ENCODE measurements around the gene WSB1.
"Not testable (repeated sequence)": the region's sequence is repeated elsewhere in the genome, so short reads cannot be mapped to it uniquely, and the experiment has no call there.

The WSB1 gene

GRCh38 chr17:27293898-27294688, at the start of gene WSB1:
Gene WSB1, plus strand, starts transcription at chr17:27294114. Its CDS starts 282 bp downstream, at chr17:27294396.
- peak; percentile 86 for DNase-seq

GRCh38 chr17:27244491-27245223, 49.3 kb upstream of the WSB1 start:
- DNase-seq = peak; percentile 91

DNA sequence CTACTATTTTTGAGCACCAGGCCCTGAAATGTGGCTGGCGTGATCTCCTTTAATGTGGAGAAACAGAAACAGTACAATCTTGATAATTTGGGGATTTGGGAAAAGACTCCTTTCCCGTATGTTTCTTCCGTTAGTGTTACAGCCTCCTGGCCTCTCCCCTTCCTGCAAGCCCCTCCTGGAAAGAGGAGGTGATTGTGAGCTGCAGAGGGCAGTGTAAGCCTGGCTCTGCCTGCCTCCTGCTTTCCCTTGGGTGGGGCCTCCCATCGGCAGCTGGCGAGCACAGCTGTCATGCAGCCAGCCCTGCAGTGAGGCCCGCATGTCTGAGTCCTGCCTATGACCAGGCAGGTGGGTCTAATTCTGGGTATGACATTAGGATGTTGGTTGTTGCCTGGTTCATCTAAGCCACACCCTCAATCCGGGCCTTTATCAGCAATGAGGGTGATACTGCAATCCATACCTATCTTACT, 48.7 kb upstream of the WSB1 start:
- DNase-seq = peak; percentile 82

DNA sequence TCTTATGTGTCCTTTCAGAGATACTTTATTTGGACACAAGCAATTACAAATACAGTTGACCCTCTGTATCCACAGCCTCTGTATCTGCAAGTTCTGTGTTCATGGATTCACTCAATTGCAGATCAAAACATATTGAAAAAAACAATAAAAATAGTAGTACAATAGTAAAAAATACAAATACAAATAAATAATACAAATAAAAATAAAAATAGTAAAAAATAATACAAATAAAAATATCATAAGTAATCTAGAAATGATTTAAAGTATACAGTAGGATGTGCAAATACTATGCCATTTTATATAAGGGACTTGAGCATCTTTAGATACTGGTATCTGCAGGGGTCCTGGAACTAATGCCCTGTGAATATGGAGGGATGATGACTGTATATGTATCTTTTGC, 47.4 kb upstream of the WSB1 start:
- DNase-seq = no peak

- DNase-seq = peak; percentile 39
Observed at GRCh38 chr17:27247071-27247957, 46.6 kb upstream of the WSB1 start.

DNA sequence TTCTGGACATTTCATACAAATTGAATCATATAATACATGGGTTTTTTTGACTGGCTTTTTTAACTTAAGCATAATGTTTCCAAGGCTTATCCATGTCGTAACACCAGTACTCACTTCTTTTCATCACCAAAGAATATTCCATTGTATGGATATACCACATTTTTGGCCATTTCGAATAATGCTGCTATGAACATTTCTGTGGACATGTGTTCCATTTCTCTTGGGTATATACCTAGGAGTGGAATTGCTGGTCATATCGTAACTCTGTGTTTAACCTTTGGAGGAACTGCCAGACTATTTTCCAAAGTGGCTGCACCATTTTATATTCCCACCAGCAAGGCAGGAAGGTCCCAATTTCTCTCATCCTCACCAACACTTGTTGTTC, 46.0 kb upstream of the WSB1 start:
- DNase-seq = no peak

- not testable (repeated sequence) for DNase-seq
Observed at GRCh38 chr17:27250791-27251190, 43.1 kb upstream of the WSB1 start.

- DNase-seq = not testable (repeated sequence)
Observed at GRCh38 chr17:27254802-27255201, 39.1 kb upstream of the WSB1 start.

- DNase-seq = peak; percentile 34
Observed at GRCh38 chr17:27256225-27257030, 37.5 kb upstream of the WSB1 start.

GRCh38 chr17:27257031-27257357, 36.9 kb upstream of the WSB1 start:
- DNase-seq = no peak

- DNase-seq = no peak
Observed at GRCh38 chr17:27259356-27259755, 34.6 kb upstream of the WSB1 start.

DNA sequence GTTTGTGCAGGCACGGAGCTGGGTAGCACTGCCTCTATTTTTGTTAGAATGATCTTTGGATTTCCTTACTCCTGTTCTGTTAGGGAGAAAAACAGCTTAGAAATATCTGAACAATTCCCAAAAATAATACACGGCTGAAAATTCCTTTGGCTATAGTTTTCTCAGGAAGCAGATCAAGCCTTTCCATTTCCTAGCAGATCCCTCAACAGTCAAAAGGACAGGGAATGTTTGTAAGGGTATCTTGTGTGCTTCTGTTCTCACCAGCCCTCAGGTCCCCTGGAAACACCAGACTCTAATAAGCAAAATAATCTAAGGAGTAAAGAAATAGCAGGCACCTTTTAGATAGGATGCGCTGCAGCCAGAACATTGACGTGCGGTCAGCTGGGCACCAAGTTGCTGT, 30.5 kb upstream of the WSB1 start:
- no peak for DNase-seq

DNA sequence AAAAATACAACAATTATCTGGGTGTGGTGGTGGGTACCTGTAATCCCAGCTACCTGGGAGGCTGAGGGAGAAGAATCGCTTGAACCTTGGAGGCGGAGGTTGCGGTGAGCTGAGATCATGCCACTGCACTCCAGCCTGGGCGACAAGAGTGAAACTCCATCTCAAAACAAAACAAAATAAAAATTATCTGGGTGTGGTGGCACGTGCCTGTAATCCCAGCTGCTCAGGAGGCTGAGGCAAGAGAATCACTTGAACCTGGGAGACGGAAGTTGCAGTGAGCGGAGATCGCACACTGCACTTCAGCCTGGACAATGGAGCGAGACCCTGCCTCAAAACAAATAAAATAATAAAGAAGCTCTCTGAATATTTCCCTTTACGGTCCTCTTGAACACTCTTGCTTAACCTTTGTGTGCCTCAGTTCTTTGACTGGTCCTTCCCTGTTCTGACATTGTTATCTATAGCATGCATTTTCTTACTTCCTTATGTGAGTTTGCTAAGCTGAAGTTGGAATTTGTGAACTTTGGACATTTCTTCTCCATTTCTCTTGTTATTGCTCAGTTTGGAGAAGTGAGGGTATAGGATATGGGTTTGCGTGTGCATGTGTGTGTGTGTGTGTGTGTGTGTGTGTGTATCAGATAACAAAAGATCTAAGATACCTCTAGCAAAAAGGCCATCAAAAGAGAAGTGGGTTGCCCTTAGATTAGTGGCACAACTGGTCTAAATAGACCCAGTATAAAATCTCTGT, 29.7 kb upstream of the WSB1 start:
- no peak for DNase-seq

GRCh38 chr17:27265333-27265732, 28.6 kb upstream of the WSB1 start:
- DNase-seq = peak; percentile 31

GRCh38 chr17:27266228-27266627, 27.7 kb upstream of the WSB1 start:
- DNase-seq = no peak

DNA sequence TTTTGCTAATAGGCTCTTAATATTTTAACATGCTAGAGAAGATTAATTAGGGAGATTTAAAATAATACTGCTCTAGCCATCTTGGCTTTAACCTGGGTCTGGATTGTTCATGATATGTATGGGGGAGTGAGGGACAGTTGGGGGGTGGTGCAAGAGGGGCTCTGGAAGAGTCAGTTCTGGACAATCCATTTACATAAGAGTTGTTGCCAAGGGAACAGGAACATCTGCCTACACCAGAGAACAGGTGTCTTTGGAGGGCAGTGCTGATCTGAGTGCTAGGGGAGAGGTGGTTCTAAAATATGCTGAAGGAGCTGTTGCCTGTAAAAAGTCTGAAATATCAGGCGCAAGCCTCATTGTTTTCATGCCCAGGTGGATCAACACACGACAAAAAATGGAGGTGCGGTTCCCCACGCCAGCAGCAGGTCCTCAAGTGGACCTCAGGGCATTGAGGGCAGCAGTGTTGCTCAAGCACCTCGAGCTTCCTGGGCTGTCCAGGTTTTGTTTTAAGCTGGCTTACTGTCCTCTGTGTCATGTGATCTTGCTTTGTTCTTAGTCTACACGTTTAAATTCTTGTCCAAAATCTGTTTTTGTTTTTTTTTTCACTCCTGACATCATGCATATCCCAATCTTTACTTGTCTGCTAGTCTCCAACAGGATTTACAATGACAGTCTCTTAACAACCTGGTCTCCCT, 25.4 kb upstream of the WSB1 start:
- DNase-seq = no peak

DNA sequence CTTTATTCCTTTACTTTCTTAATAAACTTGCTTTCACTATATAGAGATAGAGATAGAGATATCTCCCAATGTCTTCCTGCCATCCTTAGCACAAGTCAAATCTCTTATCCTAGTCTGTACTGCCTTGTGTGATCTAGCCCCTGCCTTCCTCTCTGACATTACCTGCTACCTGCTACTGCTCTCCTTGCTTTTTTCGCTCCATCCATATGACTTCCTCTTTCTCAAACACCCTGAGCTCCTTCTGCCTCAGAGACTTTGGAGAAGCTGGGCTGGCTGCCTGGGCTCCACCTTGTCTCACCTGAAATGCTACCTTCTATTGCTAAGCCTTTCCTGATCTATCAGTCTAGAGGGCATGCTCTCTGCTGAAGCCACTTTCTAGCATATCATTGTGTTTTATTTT, 24.7 kb upstream of the WSB1 start:
- DNase-seq = no peak

DNA sequence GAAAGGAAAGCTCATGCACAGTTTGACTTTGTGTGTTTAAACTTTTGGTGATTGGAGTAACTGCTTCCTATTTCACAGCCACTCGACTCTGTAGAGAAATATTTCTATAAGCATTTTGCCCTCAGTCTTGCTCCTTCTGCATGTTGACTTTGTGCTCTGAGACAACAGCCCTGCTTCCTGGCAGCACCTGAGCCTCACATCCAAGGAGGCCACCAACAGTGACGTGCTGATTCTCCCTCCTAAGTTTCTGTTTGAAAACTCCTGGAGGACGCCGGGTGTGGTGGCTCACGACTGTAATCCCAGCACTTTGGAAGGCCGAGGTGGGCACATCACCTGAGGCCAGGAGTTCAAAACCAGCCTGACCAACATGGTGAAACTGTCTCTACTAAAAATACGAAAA, 23.9 kb upstream of the WSB1 start:
- no peak for DNase-seq

DNA sequence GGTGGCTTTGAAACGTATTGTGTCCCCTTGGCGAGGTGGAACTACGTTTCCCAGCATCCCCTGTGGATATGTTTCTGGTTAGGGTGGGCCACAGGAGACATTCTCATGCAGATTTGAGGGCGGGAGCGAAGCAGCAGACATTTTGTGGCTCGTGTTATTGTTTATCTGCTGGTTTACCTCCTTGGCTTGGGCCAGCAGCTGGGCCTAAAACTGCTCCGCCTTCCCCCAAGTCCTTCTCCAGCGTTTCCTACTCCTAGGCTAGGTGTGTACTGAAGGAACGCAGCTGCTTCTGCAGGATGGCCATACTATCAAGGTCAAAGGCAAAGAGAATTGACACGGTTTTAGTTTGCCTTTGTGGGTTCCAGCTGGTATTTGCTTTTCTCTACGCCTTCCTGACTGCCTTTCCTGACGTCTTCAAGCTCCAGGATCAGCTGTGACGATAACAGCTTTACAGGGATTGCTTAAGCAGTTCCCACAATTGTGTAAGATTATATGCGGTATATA, 17.2 kb upstream of the WSB1 start:
- DNase-seq = no peak

DNA sequence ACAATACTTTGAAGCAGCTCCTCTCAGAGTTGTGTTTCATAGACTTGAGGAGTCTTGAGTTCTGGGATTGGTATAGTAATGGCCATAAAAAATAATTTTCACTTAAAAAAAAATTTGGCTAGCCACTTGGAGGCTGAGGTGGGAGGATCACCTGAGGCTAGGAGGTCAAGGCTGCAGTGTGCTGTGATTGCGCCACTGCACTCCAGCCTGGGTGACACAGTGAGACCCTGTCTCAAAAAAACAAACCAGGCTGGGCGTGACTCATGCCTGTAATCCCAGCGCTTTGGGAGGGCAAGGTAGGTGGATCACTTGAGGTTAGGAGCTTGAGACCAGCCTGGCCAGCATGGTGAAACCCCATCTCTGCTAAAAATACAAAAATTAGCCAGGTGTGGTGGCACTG, 14.8 kb upstream of the WSB1 start:
- DNase-seq = not testable (repeated sequence)

GRCh38 chr17:27280527-27280926, 13.4 kb upstream of the WSB1 start:
- no peak for DNase-seq
